ENCODE data around the gene PTPN18.
A peak's percentile ranks its signal among the peaks of the same experiment; 100 is the strongest.

The PTPN18 gene

DNA sequence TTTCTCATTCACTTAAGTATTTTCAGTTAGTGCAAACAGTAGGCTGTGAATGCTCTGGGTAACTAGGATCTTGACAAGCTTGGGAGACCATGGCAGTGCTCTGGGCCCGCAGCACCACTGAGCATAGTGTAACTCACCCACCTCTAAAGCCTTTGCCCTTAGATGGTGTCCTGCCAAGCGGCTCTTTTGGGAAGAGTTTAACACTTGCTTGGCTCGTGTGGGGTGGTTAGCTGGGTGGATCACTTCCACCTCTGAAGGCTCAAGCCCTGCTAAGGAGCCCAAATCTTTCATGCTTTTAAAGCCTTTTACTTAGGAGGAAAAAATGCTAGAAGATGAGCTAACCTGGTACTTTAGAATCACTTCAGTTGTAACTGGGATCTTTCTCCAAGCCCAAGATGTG lies 33.9 kb downstream of the PTPN18 start:
- H3K9ac ChIP-seq (ENCODE audit: low read depth, low read length): no peak overlapping the region
- no peaks in the 10 kb centered on the region for H3K27me3 ChIP-seq (ENCODE audit: insufficient read depth, low read length, poor library complexity)
- DNase-seq: no peak
- no peak overlapping the region for H2AFZ ChIP-seq (ENCODE audit: low read depth, low read length)
- no peaks in the 10 kb centered on the region for H3K9me3 ChIP-seq (ENCODE audit: insufficient read depth, low read length, severe bottlenecking)
- no peak overlapping the region for H3K27ac ChIP-seq (ENCODE audit: low read length)
- no peaks in the 10 kb centered on the region for H4K20me1 ChIP-seq (ENCODE audit: insufficient read depth, low read length)
- H3K4me3 ChIP-seq (ENCODE audit: low read depth in 1 of 2, low read length in 2 of 2): no peak overlapping the region
- no peak for ATAC-seq (ENCODE audit: insufficient read depth, low read depth)
- H3K4me1 ChIP-seq (ENCODE audit: insufficient read depth, low read length): no peaks in the 10 kb centered on the region
- no peaks in the 10 kb centered on the region for H3K79me2 ChIP-seq (ENCODE audit: insufficient read depth, low read length)
- TF ChIP-seq, protein P1, sequence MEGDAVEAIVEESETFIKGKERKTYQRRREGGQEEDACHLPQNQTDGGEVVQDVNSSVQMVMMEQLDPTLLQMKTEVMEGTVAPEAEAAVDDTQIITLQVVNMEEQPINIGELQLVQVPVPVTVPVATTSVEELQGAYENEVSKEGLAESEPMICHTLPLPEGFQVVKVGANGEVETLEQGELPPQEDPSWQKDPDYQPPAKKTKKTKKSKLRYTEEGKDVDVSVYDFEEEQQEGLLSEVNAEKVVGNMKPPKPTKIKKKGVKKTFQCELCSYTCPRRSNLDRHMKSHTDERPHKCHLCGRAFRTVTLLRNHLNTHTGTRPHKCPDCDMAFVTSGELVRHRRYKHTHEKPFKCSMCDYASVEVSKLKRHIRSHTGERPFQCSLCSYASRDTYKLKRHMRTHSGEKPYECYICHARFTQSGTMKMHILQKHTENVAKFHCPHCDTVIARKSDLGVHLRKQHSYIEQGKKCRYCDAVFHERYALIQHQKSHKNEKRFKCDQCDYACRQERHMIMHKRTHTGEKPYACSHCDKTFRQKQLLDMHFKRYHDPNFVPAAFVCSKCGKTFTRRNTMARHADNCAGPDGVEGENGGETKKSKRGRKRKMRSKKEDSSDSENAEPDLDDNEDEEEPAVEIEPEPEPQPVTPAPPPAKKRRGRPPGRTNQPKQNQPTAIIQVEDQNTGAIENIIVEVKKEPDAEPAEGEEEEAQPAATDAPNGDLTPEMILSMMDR (IDR thresholded peaks at IDR 0.05; ENCODE audit: borderline replicate concordance, extremely low read depth, low read length, poor library complexity, severe bottlenecking): no peak
- no peak for TF ChIP-seq EZH2 (IDR thresholded peaks at IDR 0.05; ENCODE audit: borderline replicate concordance, low read depth, low read length, severe bottlenecking)
- no peak overlapping the region for H3K4me2 ChIP-seq (ENCODE audit: insufficient read depth, low read length)
- H3K36me3 ChIP-seq (ENCODE audit: insufficient read depth, low read length): no peaks in the 10 kb centered on the region

DNA sequence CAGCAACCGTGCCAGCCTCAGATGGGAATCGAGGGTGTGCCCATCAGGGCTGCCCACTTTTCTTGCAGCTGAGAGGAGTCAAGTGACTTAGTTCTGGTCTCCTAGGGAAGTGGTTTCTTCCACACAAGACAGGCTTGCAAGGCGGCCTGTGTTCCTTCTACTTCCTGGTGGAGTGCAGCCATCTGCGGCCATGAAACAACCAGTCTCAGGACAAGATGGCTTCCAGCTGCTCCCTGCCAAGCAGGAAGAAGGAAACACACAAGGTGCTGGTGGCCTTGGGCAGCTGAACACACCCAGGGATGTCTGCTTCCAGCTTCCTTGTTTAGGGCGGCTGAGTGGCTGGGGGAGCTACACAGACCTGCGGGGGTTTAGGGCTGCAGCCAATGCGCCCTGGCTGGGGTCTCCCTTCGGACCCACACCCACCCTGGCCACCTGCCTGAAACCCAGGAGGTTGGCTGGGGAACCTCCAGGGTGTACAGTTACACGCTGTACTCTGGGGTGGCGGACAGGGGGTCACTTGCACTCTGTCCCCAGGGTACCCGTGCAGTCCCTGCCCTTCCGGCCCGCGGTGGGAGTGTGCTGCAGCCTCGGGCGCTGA lies 34.7 kb downstream of the PTPN18 start:
- Histone ChIP-seq H3K4me1 (ENCODE audit: insufficient read depth, low read length) (no peaks in the 10 kb centered on the region), H3K79me2 (ENCODE audit: insufficient read depth, low read length) (no peaks in the 10 kb centered on the region), H3K9ac (ENCODE audit: low read depth, low read length) (no peak overlapping the region), H4K20me1 (ENCODE audit: insufficient read depth, low read length) (no peaks in the 10 kb centered on the region), H3K9me3 (ENCODE audit: insufficient read depth, low read length, severe bottlenecking) (no peaks in the 10 kb centered on the region), H3K36me3 (ENCODE audit: insufficient read depth, low read length) (no peaks in the 10 kb centered on the region), H2AFZ (ENCODE audit: low read depth, low read length) (peak overlapping the region; percentile 49), H3K27me3 (ENCODE audit: insufficient read depth, low read length, poor library complexity) (no peaks in the 10 kb centered on the region), H3K4me3 (ENCODE audit: low read depth in 1 of 2, low read length in 2 of 2) (no peak overlapping the region), H3K4me2 (ENCODE audit: insufficient read depth, low read length) (no peak overlapping the region), H3K27ac (ENCODE audit: low read length) (no peak overlapping the region)
- DNase-seq (no peak), ATAC-seq (ENCODE audit: insufficient read depth, low read depth) (no peak)
- TF ChIP-seq EZH2 (IDR thresholded peaks at IDR 0.05; ENCODE audit: borderline replicate concordance, low read depth, low read length, severe bottlenecking): no peak
- TF ChIP-seq, protein P1 (IDR thresholded peaks at IDR 0.05; ENCODE audit: borderline replicate concordance, extremely low read depth, low read length, poor library complexity, severe bottlenecking): no peak

DNA sequence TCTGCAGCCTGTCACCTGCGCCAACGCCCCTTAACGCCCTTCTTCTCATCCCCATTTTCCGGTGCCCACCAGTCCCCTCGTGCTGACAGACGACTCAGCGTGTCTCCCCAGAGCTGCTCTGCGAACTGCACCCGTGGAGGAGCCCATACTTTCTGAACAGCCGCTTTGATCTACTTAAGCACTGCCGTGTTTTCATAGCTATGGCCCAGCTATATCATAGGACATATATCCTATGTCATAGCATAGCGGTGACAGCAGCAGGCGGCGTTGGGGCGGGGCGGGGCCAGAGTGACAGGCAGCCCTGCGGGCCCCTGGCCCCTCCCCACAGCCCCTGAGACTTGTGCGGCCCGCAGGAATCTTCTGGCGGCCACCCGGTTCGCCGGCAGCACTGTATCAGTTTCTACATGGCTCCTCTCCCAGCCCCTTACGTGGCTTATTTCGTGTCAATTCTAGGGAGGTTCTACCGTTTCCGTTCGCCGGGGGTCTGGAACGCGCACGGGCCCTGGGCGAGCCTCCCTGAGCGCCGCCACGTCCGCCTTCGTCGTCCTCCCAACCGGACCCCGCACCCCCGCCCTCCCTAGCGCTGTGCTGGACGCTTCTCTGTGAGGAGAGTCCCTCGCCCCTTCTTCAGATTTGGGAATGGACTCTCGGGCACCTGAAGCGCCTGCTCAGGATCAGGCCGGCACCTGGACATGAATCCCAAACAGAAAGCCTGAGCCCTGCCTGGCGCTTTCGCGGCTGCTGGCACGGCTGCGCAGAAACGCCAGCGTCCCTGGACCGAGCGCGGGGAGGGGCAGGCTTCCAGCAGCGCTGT lies 35.4 kb downstream of the PTPN18 start:
- Histone ChIP-seq H3K4me3 (ENCODE audit: low read depth in 1 of 2, low read length in 2 of 2) (no peak overlapping the region), H4K20me1 (ENCODE audit: insufficient read depth, low read length) (no peaks in the 10 kb centered on the region), H2AFZ (ENCODE audit: low read depth, low read length) (no peak overlapping the region), H3K27ac (ENCODE audit: low read length) (no peak overlapping the region), H3K9ac (ENCODE audit: low read depth, low read length) (no peak overlapping the region), H3K27me3 (ENCODE audit: insufficient read depth, low read length, poor library complexity) (no peaks in the 10 kb centered on the region), H3K9me3 (ENCODE audit: insufficient read depth, low read length, severe bottlenecking) (no peaks in the 10 kb centered on the region), H3K4me1 (ENCODE audit: insufficient read depth, low read length) (no peaks in the 10 kb centered on the region), H3K36me3 (ENCODE audit: insufficient read depth, low read length) (no peaks in the 10 kb centered on the region), H3K79me2 (ENCODE audit: insufficient read depth, low read length) (no peaks in the 10 kb centered on the region), H3K4me2 (ENCODE audit: insufficient read depth, low read length) (no peak overlapping the region)
- TF ChIP-seq, protein P1 (IDR thresholded peaks at IDR 0.05; ENCODE audit: borderline replicate concordance, extremely low read depth, low read length, poor library complexity, severe bottlenecking): no peak
- TF ChIP-seq EZH2 (IDR thresholded peaks at IDR 0.05; ENCODE audit: borderline replicate concordance, low read depth, low read length, severe bottlenecking): no peak
- DNase-seq (no peak), ATAC-seq (ENCODE audit: insufficient read depth, low read depth) (no peak)

Measured in DND-41 (cell line).